Glomerular endothelial cell (primary cell): ENCODE data around the gene SPP2. TPM values are rescaled to one million over a fixed set of nuclear protein-coding genes. Genes with fewer than 3 reads are reported as not detected.

Experiments
- DNase-seq: peaks from one replicate; pipeline ENCODE4 v3.0.0-alpha.2; 2011; ENCODE audit warnings: low read depth, low spot score; ENCODE audit errors: extremely low read depth
- total RNA-seq: library from RNA; depleted of rRNA; stranded (reverse); fragments of >200 nt; gene quantifications from 2 replicates; pipeline ENCODE4 v1.2.3, GENCODE V29; 2015

The SPP2 gene
- not detected in 2 replicates for total RNA-seq

- DNase-seq = no peak
Observed at GRCh38 chr2:234050455-234051135, at the start of gene SPP2. TSS of gene SPP2 (plus strand) at chr2:234050702. CDS start at chr2:234050787, 85 bp downstream.

- DNase-seq = no peak
Observed at GRCh38 chr2:234001380-234002160, 48.9 kb upstream of the SPP2 start.

- DNase-seq = no peak
Observed at GRCh38 chr2:234002281-234002680, 48.2 kb upstream of the SPP2 start.

GRCh38 chr2:234003972-234004617 is 46.4 kb upstream of the SPP2 start:
- DNase-seq = no peak

- no peak for DNase-seq
Observed at GRCh38 chr2:234005126-234005525, 45.4 kb upstream of the SPP2 start.

GRCh38 chr2:234006501-234006900 is 44.0 kb upstream of the SPP2 start:
- DNase-seq = no peak

GRCh38 chr2:234014427-234014826 is 36.1 kb upstream of the SPP2 start:
- DNase-seq = no peak

- no peak for DNase-seq
Observed at GRCh38 chr2:234015861-234016260, 34.6 kb upstream of the SPP2 start.

GRCh38 chr2:234019896-234020295 is 30.6 kb upstream of the SPP2 start:
- no peak for DNase-seq

GRCh38 chr2:234020332-234020731 is 30.2 kb upstream of the SPP2 start:
- DNase-seq = no peak

- no peak for DNase-seq
Observed at GRCh38 chr2:234022424-234022823, 28.1 kb upstream of the SPP2 start.

- no peak for DNase-seq
Observed at GRCh38 chr2:234024304-234024703, 26.2 kb upstream of the SPP2 start.

GRCh38 chr2:234025466-234025865 is 25.0 kb upstream of the SPP2 start:
- no peak for DNase-seq

- no peak for DNase-seq
Observed at GRCh38 chr2:234025891-234026401, 24.6 kb upstream of the SPP2 start.

GRCh38 chr2:234026693-234027254 is 23.7 kb upstream of the SPP2 start:
- DNase-seq = no peak

- DNase-seq = no peak
Observed at GRCh38 chr2:234027641-234028040, 22.9 kb upstream of the SPP2 start.

GRCh38 chr2:234029150-234029733 is 21.3 kb upstream of the SPP2 start:
- no peak for DNase-seq

GRCh38 chr2:234031207-234031606 is 19.3 kb upstream of the SPP2 start:
- DNase-seq = no peak

GRCh38 chr2:234032279-234032856 is 18.1 kb upstream of the SPP2 start:
- DNase-seq = peak; percentile 10

GRCh38 chr2:234033174-234033573 is 17.3 kb upstream of the SPP2 start:
- no peak for DNase-seq
